Measurements from ENCODE around the gene C11orf68.

DNA sequence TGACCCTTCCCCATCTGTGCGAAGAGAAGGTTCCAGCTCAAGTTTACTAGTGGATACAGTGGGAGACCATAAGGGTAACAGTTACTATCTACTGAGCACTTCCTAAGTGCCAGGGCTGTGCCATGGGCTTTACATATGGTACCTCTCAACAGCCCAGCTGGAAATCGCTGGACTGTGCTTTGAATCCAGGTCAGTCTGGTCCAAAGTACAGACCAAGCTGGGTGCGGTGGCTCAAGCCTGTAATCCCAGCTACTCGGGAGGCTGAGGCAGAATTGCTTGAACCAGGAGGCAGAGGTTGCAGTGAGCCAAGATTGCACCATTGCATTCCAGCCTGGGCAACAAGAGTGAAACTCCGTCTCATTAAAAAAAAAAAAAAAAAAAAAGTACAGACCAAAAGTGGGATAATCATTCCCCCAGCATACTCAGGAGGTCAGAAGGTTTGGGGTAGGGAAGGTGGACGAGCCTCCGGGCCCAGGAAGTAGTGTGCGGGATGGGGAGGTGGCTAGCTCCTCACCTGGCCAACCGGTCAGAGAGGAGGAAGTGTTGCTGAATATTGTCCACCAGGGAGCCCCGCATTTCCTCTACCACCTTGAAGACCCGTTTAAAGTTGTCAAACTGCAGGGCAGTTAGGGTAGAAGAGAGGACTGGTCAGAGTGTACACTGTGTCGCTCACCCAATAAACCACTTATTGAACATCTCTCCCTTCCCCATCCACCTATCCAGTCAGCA lies 32.9 kb downstream of the C11orf68 start:
- no peak for TF ChIP-seq SIN3B (IDR thresholded peaks at IDR 0.05; ENCODE audit: low read depth)
- no peak for TF ChIP-seq HIVEP1 (CRISPR knock-in tag; IDR thresholded peaks at IDR 0.05)
- no peak for TF ChIP-seq ZC3H11A (IDR thresholded peaks at IDR 0.05; ENCODE audit: low read depth, low read length)
- TF ChIP-seq PHTF2 (CRISPR knock-in tag; IDR thresholded peaks at IDR 0.05) = no peak
- TF ChIP-seq POLR2A (conservative IDR thresholded peaks at IDR 0.05) = no peak
- TF ChIP-seq ZBTB49 (CRISPR knock-in tag; IDR thresholded peaks at IDR 0.05; ENCODE audit: borderline replicate concordance) = no peak
- no peak for TF ChIP-seq JUND (IDR thresholded peaks at IDR 0.05; ENCODE audit: borderline replicate concordance, low read depth, low read length)
- TF ChIP-seq JUND (tag; IDR thresholded peaks at IDR 0.05; ENCODE audit: borderline replicate concordance, low read depth, low read length) = no peak
- TF ChIP-seq MAFF (IDR thresholded peaks at IDR 0.05; ENCODE audit: low read length) = no peak
- TF ChIP-seq POU5F1 (IDR thresholded peaks at IDR 0.05; ENCODE audit: borderline replicate concordance, low read depth, low read length, partially characterized antibody) = no peak
